Caco-2 (cell line): ENCODE measurements around the gene SLC36A1. TPM values are rescaled to one million over a fixed set of nuclear protein-coding genes. Genes with fewer than 3 reads are reported as not detected.

Experiments
- BruUV-seq: library from RNA; stranded (reverse); fragments of 400-500 nt; replicated peaks from 2 replicates; lab custom pipeline; 2021; lab: Mats Ljungman, UMichigan
- CTCF ChIA-PET: fragments of 300-600 bp; sonication (Branson Sonifier 250); formaldehyde crosslinking; loops from one replicate; lab custom pipeline; 2022; ENCODE audit warnings: antibody characterized with exemption; lab: Charles Lee
- POLR2A ChIA-PET: fragments of 300-600 bp; sonication (Branson Sonifier 250); formaldehyde crosslinking; loops from one replicate; lab custom pipeline; 2022; ENCODE audit warnings: antibody characterized with exemption; lab: Charles Lee
- DNase-seq, 2 experiments: peaks; one replicate each; pipeline versions ENCODE4 v3.0.0 to v3.0.0-alpha.2; 2020 to 2022
- H3K27me3 ChIP-seq: replicated peaks from 2 replicates; pipeline ENCODE4 v1.6.0; 2011; ENCODE audit warnings: low read length; ENCODE audit not compliant: control insufficient read depth, insufficient read depth
- H3K36me3 ChIP-seq: 2 replicates; pipeline ENCODE4 v1.5.1; 2011; ENCODE audit warnings: low read length; ENCODE audit not compliant: control insufficient read depth, insufficient read depth
- H3K4me1 ChIP-seq: fragments of 250-450 bp; sonication (Bioruptor Pico); 2 replicates; pipeline ENCODE4 v1.5.1; 2020; ENCODE audit warnings: mild to moderate bottlenecking
- H3K4me3 ChIP-seq: 2 replicates; pipeline ENCODE4 v1.5.1; 2011; ENCODE audit warnings: low read depth, mild to moderate bottlenecking, control low read depth, low read length
- H3K9me3 ChIP-seq: fragments of 250-450 bp; sonication (Bioruptor Pico); 2 replicates; pipeline ENCODE4 v1.5.1; 2020; ENCODE audit warnings: mild to moderate bottlenecking, moderate library complexity
- H3K27ac Mint-ChIP-seq: one replicate; pipeline ENCODE4 v1.8.0; 2022; ENCODE audit warnings: mixed read lengths; ENCODE audit not compliant: unreplicated experiment
- H3K27me3 Mint-ChIP-seq: one replicate; pipeline ENCODE4 v1.8.0; 2022; ENCODE audit warnings: mixed read lengths; ENCODE audit not compliant: insufficient read depth, unreplicated experiment
- H3K36me3 Mint-ChIP-seq: one replicate; pipeline ENCODE4 v1.8.0; 2022; ENCODE audit warnings: mild to moderate bottlenecking, mixed read lengths; ENCODE audit not compliant: insufficient read depth, unreplicated experiment
- H3K4me1 Mint-ChIP-seq: one replicate; pipeline ENCODE4 v1.8.0; 2022; ENCODE audit warnings: low read depth, mixed read lengths; ENCODE audit not compliant: unreplicated experiment
- H3K4me3 Mint-ChIP-seq: one replicate; pipeline ENCODE4 v1.8.0; 2022; ENCODE audit warnings: mild to moderate bottlenecking, moderate library complexity, mixed read lengths; ENCODE audit not compliant: unreplicated experiment
- H3K9me3 Mint-ChIP-seq: one replicate; pipeline ENCODE4 v1.8.0; 2022; ENCODE audit warnings: mixed read lengths; ENCODE audit not compliant: unreplicated experiment
- CTCF ChIP-seq, 2 experiments: fragments of 200-600 bp in 1 of 2; IDR thresholded peaks; 1 replicate in 1 of 2; 2 replicates in 1 of 2; pipeline versions ENCODE4 v1.5.1 to v1.8.0; 2011 to 2022; ENCODE audit warnings: antibody characterized with exemption in 1 of 2, control low read depth in 1 of 2, inconsistent platforms in 1 of 2, low read depth in 1 of 2, low read length in 1 of 2, mild to moderate bottlenecking in 1 of 2, moderate library complexity in 1 of 2; ENCODE audit not compliant: insufficient read depth in 1 of 2, severe bottlenecking in 1 of 2, unreplicated experiment in 1 of 2
- intact Hi-C: fragments of 100-400 bp; cut with micrococcal nuclease; formaldehyde crosslinking; loops from one replicate; pipeline ENCODE4 v1.10.0; 2022; ENCODE audit not compliant: unreplicated experiment
- total RNA-seq: library from RNA; stranded (reverse); gene quantifications from 2 replicates; pipeline ENCODE4 v1.2.3, GENCODE V29; 2022

Gene SLC36A1
- total RNA-seq, 1 experiment from 2014 or later, result 18.2 TPM

- intact Hi-C loops, result no loop called here
- no peaks in the 10 kb centered on the region for H3K27me3 Mint-ChIP-seq
- CTCF ChIA-PET, result no interaction called here
Observed at GRCh38 chr5:151434570-151435237, 12.7 kb upstream of the SLC36A1 start.

GRCh38 chr5:151448038-151448985 is 909 bp downstream of the SLC36A1 start:
- H3K27ac Mint-ChIP-seq, result peak overlapping the region; percentile 88
- H3K36me3 ChIP-seq, result no peaks in the 10 kb centered on the region
- intact Hi-C loops, result loop anchor here (5.0 kb wide), 1 partner anchor 66 kb away; no protein-coding TSS in a partner anchor
- H3K4me3 Mint-ChIP-seq, result peak overlapping the region; percentile 94
- H3K27me3 ChIP-seq, result no peaks in the 10 kb centered on the region
- peaks cover 23% of the 10 kb centered on the region for H3K36me3 Mint-ChIP-seq
- H3K4me1 Mint-ChIP-seq, result peaks cover 27% of the 10 kb centered on the region
- POLR2A ChIA-PET, result interaction anchor here (0.7 to 1.9 kb wide), 2 partner anchors 43 to 204 kb away, joined by 4 to 5 read pairs; no protein-coding TSS in a partner anchor
- H3K27me3 Mint-ChIP-seq, result no peaks in the 10 kb centered on the region
- H3K9me3 Mint-ChIP-seq, result no peaks in the 10 kb centered on the region
- H3K4me3 ChIP-seq, result peak overlapping the region; percentile 81
- H3K9me3 ChIP-seq, result no peaks in the 10 kb centered on the region
- H3K4me1 ChIP-seq, result peaks cover 8% of the 10 kb centered on the region; the same call in 1 of the 2 replicates
- CTCF ChIA-PET, result interaction anchor here (0.6 to 3.0 kb wide), 11 partner anchors 8 to 204 kb away, joined by 3 to 54 read pairs (median 9); partner anchors contain the start of gene GM2A
- BruUV-seq, result no TSS peak
- TF ChIP-seq CTCF (IDR thresholded peaks at IDR 0.05; ENCODE audit: insufficient read depth in 1 of 2, low read depth in 1 of 2, low read length in 1 of 2, severe bottlenecking in 1 of 2, unreplicated experiment in 1 of 2), result peak in 1 of 2 experiments; percentile 35
- peak; percentile 52 to 53 for DNase-seq

More at GRCh38 chr5:151434570-151435237, 12.7 kb upstream of the SLC36A1 start:
- Histone ChIP-seq H3K4me1 (no peaks in the 10 kb centered on the region), H3K27me3 (no peaks in the 10 kb centered on the region), H3K4me3 (no peak overlapping the region), H3K36me3 (no peaks in the 10 kb centered on the region), H3K9me3 (no peaks in the 10 kb centered on the region)
- DNase-seq, result no peak
- no peaks in the 10 kb centered on the region for H3K36me3 Mint-ChIP-seq
- POLR2A ChIA-PET, result no interaction called here
- BruUV-seq, result no TSS peak
- no peaks in the 10 kb centered on the region for H3K4me1 Mint-ChIP-seq
- H3K9me3 Mint-ChIP-seq, result peaks cover 19% of the 10 kb centered on the region
- TF ChIP-seq CTCF (IDR thresholded peaks at IDR 0.05; ENCODE audit: insufficient read depth in 1 of 2, low read depth in 1 of 2, low read length in 1 of 2, severe bottlenecking in 1 of 2, unreplicated experiment in 1 of 2), result no peak
- no peak overlapping the region for H3K27ac Mint-ChIP-seq
- H3K4me3 Mint-ChIP-seq, result no peak overlapping the region

GRCh38 chr5:151449297-151449696 is 1.9 kb downstream of the SLC36A1 start:
- H3K9me3 ChIP-seq, result no peaks in the 10 kb centered on the region
- H3K27me3 Mint-ChIP-seq, result no peaks in the 10 kb centered on the region
- CTCF ChIA-PET, result interaction anchor here (3.0 kb wide), 1 partner anchor 203 kb away, joined by 54 read pairs; no protein-coding TSS in a partner anchor
- no peaks in the 10 kb centered on the region for H3K27me3 ChIP-seq
- peak overlapping the region; percentile 81 for H3K4me3 ChIP-seq
- H3K27ac Mint-ChIP-seq, result no peak overlapping the region
- no TSS peak for BruUV-seq
- no peaks in the 10 kb centered on the region for H3K36me3 ChIP-seq
- peaks cover 8% of the 10 kb centered on the region; the same call in 1 of the 2 replicates for H3K4me1 ChIP-seq
- no peaks in the 10 kb centered on the region for H3K9me3 Mint-ChIP-seq
- peaks cover 32% of the 10 kb centered on the region for H3K4me1 Mint-ChIP-seq
- POLR2A ChIA-PET, result no interaction called here
- peak overlapping the region; percentile 94 for H3K4me3 Mint-ChIP-seq
- DNase-seq, result no peak
- peaks cover 23% of the 10 kb centered on the region for H3K36me3 Mint-ChIP-seq
- TF ChIP-seq CTCF (IDR thresholded peaks at IDR 0.05; ENCODE audit: insufficient read depth in 1 of 2, low read depth in 1 of 2, low read length in 1 of 2, severe bottlenecking in 1 of 2, unreplicated experiment in 1 of 2), result no peak
- intact Hi-C loops, result loop anchor here (5.0 kb wide), 1 partner anchor 67 kb away; no protein-coding TSS in a partner anchor
